ENCODE data around the gene HOXA4.

HOXA4 gene

GRCh38 chr7:27155816-27156507 is 25.4 kb upstream of the HOXA4 start:
- Mint-ChIP-seq H3K4me1 (peaks cover 48% of the 10 kb centered on the region), H3K9me3 (peaks cover 4% of the 10 kb centered on the region), H3K27ac (peak overlapping the region; percentile 99), H3K36me3 (ENCODE audit: low read depth) (peaks cover 38% of the 10 kb centered on the region), H3K27me3 (ENCODE audit: low read depth, poor library complexity) (peaks cover 8% of the 10 kb centered on the region), H3K4me3 (peak overlapping the region; percentile 97)
- TF ChIP-seq, protein P1, sequence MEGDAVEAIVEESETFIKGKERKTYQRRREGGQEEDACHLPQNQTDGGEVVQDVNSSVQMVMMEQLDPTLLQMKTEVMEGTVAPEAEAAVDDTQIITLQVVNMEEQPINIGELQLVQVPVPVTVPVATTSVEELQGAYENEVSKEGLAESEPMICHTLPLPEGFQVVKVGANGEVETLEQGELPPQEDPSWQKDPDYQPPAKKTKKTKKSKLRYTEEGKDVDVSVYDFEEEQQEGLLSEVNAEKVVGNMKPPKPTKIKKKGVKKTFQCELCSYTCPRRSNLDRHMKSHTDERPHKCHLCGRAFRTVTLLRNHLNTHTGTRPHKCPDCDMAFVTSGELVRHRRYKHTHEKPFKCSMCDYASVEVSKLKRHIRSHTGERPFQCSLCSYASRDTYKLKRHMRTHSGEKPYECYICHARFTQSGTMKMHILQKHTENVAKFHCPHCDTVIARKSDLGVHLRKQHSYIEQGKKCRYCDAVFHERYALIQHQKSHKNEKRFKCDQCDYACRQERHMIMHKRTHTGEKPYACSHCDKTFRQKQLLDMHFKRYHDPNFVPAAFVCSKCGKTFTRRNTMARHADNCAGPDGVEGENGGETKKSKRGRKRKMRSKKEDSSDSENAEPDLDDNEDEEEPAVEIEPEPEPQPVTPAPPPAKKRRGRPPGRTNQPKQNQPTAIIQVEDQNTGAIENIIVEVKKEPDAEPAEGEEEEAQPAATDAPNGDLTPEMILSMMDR (IDR thresholded peaks at IDR 0.05) = no peak
- peak; percentile 59 for DNase-seq

DNA sequence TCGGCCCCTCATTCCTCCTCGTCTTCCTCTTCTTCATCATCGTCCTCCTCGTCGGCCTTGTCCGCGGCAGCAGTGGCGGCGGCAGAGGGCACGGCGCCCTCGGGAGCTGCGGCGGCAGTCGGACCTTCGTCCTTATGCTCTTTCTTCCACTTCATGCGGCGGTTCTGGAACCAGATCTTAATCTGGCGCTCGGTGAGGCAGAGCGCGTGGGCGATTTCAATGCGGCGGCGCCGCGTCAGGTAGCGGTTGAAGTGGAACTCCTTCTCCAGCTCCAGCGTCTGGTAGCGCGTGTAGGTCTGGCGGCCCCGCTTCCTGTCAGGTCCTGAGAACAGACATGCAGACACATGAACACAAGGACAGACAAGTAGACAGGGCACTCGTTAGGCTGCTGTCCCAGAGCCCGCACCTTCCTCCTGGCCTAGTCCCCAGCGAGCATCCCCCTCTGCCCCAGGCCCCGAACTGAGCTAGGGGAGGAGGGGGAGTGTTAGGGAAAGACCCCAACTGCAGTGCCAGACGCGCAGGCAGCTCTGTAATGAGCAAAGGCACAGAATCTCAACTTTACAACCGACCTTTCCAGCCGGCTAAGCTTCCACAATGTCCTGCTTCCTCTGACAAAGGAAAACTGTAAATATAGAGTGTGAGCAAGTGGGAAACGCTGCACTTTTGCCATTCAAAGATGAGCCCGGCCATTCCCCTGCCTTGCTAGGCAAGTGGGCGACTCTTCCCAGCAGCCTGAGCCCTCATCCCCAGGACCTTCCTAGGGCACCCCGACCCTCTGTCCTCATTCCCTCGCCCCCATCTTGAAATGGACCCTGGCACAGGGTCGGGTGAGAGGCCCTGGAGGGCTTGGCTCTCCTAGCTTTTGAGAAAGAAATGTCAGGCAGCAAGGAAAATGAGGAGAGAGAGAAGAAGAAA is 24.6 kb upstream of the HOXA4 start:
- Mint-ChIP-seq H3K36me3 (ENCODE audit: low read depth) (peaks cover 46% of the 10 kb centered on the region), H3K27me3 (ENCODE audit: low read depth, poor library complexity) (peaks cover 8% of the 10 kb centered on the region), H3K4me3 (peak overlapping the region; percentile 97), H3K4me1 (peaks cover 48% of the 10 kb centered on the region), H3K27ac (peak overlapping the region; percentile 99), H3K9me3 (peaks cover 4% of the 10 kb centered on the region)
- TF ChIP-seq, protein P1 (IDR thresholded peaks at IDR 0.05) = no peak
- peak; percentile 53 for DNase-seq

DNA sequence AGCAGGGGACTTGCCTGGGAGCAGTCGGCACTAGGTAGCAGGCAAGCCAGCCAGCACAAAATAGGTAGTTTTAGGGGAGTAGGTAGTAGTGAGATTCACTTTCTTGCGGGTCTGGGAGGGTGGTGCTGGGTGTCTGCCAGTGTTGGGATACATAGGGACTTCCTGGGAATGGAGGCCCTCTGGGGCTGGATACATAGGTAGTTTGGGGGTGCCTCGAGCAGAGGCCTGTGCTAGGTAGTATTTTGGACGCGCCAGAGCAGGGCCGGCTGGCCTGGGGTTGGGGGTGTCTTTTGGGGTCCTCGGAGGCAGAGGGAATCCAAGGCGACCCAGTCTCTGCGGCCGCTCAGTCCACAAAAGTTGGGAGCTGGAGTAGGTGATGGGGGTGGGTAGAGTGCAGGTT is 23.8 kb upstream of the HOXA4 start:
- Mint-ChIP-seq H3K4me3 (peak overlapping the region; percentile 97), H3K36me3 (ENCODE audit: low read depth) (peaks cover 54% of the 10 kb centered on the region)

GRCh38 chr7:27153526-27153925 is 23.0 kb upstream of the HOXA4 start:
- TF ChIP-seq, protein P1 (IDR thresholded peaks at IDR 0.05) = no peak
- Mint-ChIP-seq H3K36me3 (ENCODE audit: low read depth) (peaks cover 63% of the 10 kb centered on the region), H3K27me3 (ENCODE audit: low read depth, poor library complexity) (peaks cover 8% of the 10 kb centered on the region), H3K9me3 (peaks cover 4% of the 10 kb centered on the region), H3K4me3 (peak overlapping the region; percentile 97), H3K27ac (peak overlapping the region; percentile 86), H3K4me1 (peaks cover 33% of the 10 kb centered on the region)
- DNase-seq = no peak

More for the DNA sequence above, 23.8 kb upstream of the HOXA4 start:
- Mint-ChIP-seq H3K27me3 (ENCODE audit: low read depth, poor library complexity) (peaks cover 8% of the 10 kb centered on the region), H3K4me1 (peaks cover 41% of the 10 kb centered on the region), H3K27ac (peak overlapping the region; percentile 99), H3K9me3 (peaks cover 4% of the 10 kb centered on the region)
- peak; percentile 10 for DNase-seq
- TF ChIP-seq, protein P1 (IDR thresholded peaks at IDR 0.05) = no peak

DNA sequence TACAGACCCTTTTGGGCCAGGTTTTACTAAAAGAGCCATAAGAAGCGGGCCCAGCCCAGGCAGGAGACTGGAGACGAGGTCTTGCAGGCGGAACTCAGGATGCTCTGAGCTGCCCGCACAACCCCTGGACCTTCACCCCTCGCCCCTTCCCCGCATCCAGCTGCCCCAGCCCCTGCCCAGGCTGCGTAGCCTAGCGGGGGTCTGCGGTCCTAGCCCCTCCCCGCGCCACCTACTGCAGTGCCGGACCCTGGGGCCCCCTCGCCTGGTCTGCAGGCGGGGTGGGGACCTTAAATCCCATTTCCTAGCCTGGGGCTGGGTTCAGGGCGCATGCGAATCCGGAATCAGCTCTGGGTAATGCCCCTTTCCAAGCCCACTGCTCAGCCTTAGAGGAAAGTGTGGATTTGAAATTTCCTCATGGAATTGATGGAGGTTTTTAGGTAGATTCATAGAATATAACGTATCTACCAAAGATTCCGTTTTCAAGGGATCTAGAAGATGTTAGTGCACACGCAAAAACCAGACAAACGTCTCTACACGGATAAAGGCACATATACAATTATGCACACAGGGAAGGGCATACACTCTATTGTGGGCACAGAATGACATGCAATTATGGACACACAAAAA is 22.4 kb upstream of the HOXA4 start:
- Mint-ChIP-seq H3K4me3 (peak overlapping the region; percentile 97), H3K4me1 (peaks cover 28% of the 10 kb centered on the region), H3K27ac (peak overlapping the region; percentile 100), H3K36me3 (ENCODE audit: low read depth) (peaks cover 69% of the 10 kb centered on the region), H3K27me3 (ENCODE audit: low read depth, poor library complexity) (peaks cover 8% of the 10 kb centered on the region), H3K9me3 (peaks cover 4% of the 10 kb centered on the region)
- TF ChIP-seq, protein P1 (IDR thresholded peaks at IDR 0.05) = no peak
- no peak for DNase-seq
